HG03103 (cell line): Measurements from ENCODE around the gene ACTN3.
"Not testable (repeated sequence)": the region's sequence is repeated elsewhere in the genome, so short reads cannot be mapped to it uniquely, and the experiment has no call there.

Source experiments
- ATAC-seq: cut with Tn5 transposase; IDR thresholded peaks from one replicate; pipeline ENCODE4 v1.9.1; 2021; ENCODE audit warnings: low read depth; ENCODE audit not compliant: unreplicated experiment

The ACTN3 gene

DNA sequence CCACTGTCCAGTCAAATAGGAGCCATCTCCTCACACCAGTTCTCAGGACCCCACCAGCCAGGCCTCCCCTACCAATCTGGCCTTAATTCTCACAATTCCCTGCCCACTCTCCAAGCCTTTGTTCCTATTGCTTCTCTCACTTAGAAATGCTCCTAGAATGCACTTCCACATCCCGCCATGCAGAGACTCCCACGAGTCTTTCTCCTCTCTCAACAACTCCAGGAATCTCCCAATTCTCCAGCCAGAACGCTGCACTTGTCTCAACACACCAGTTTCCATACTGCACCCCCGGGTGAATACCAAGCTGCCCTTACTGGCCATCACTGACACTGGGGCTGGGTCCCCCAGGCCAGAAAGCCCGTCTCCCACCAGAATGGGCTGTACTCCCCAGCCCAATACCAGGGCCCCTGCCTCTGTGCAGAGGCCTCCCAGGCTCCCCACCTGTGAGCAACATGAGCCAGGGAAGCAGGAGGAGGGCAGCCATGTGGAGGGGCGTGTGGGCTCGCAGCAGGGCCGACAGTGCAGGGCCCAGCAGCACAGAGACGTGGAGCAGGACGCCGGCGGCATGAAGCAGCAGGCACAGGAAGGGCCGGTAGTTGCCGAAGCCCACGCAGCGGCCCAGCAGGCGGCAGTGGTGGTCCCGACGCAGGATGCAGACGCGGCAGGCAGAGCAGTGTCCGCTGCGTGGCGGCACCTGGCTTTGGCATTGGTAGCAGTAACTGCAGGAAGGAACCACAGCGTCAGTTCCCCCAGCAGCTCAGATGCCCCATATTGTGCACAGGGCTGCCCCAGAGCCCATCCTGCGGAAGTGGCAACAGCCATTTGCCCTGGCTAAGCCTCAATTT lies 3.2 kb upstream of the ACTN3 start:
- no peak for ATAC-seq

DNA sequence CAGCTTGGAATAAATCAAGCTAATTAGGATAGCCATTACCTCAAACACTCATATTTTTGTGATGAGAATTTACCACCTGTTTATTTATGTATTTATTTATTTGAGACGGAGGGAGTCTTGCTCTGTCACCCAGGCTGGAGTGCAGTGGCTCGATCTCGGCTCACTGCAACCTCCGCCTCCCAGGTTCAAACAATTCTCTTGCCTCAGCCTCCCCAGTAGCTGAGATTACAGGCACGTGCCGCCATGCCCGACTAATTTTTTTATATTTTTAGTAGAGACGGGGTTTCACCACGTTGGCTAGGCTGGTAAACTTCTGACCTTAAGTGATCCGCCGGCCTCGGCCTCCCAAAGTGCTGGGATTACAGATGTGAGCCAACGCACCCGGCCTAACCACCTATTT lies 1.8 kb upstream of the ACTN3 start:
- ATAC-seq = not testable (repeated sequence)

- peak; percentile 71 for ATAC-seq
These were observed 869 bp upstream of the ACTN3 start, which contains the start of gene ZDHHC24 for GRCh38 chr11:66545701-66546367. ZDHHC24 (minus strand) TSS chr11:66546048; CDS start chr11:66546003, 45 bp downstream.

DNA sequence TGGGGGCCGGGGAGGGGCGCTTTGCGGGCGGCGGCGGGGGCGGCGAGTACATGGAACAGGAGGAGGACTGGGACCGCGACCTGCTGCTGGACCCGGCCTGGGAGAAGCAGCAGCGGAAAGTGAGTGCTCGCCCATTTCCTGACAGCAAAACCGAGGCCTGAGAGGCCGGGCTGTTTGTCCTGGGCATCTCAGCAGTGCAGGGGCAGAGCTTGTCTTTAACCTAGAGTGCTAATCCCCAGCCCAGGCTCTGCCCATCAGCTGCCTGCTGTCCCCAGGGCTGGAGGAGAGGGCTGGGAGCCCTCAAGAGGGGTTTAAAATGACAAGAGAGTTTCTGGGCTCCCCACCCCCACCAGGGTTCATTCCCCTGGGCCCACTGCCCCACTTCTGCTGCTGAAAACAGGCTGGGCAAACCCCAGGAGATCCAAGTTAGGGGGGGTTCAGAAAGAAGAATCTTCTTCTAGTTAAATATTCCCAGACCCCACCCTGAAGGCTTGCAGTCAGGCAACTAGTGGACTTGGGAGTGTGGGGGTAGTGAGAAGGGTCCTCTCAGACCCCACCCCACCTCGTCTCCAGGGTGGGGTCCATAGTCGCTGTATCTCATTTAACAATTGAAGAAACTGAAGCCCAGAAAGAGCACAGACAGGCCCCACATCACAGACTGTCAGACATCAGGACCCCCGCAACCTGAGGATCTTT lies 411 bp downstream of the ACTN3 start:
- ATAC-seq = no peak

GRCh38 chr11:66547662-66548009 lies 933 bp downstream of the ACTN3 start:
- ATAC-seq = no peak

GRCh38 chr11:66548041-66548440 lies 1.3 kb downstream of the ACTN3 start:
- no peak for ATAC-seq

DNA sequence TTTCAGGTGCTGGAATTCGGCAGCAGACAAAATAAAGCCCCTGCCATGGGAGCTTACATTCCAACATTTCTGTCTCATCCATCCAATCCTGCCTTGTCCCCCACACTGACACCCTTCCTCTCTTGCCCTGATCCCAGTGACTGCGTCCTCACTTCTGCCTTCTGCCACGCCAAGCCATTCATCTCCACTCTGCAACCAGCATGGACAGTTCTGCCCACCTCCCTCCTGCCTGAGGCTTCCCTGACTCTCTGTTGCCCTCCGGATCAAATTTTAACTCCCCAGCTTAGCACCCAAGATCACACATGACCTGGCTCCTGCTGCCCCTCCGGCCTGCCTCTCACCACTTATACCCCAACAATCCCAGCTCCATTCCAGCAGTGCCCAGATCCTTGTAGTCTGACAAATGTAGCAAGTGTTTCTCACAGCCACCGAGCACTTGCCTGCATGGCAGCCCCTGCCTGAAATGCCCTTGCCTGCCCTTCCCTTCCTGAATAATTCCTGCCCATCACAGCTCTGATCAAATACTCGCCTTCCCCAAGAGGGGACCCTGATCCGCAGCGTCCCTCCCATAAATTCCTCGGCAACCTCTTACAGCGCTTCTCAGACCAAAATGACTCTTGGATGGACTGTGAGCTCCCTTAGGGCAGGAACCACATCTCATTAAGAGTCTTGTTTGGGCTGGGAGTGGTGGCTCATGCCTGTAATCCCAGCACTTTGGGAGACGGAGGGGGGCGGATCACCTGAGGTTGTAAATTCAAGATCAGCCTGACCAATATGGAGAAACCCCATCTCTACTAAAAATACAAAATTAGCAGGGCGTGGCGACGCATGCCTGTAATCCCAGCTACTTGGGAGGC lies 2.3 kb downstream of the ACTN3 start:
- ATAC-seq = no peak

- ATAC-seq = no peak
These were observed 3.0 kb downstream of the ACTN3 start for GRCh38 chr11:66549696-66550095.

- no peak for ATAC-seq
These were observed 4.2 kb downstream of the ACTN3 start for GRCh38 chr11:66550887-66551286.

GRCh38 chr11:66554602-66555001 lies 7.9 kb downstream of the ACTN3 start:
- no peak for ATAC-seq

GRCh38 chr11:66555416-66555815 lies 8.7 kb downstream of the ACTN3 start:
- ATAC-seq = no peak

- ATAC-seq = no peak
These were observed 9.4 kb downstream of the ACTN3 start for GRCh38 chr11:66556086-66556485.

- ATAC-seq = no peak
These were observed 11.1 kb downstream of the ACTN3 start for GRCh38 chr11:66557733-66558326.

DNA sequence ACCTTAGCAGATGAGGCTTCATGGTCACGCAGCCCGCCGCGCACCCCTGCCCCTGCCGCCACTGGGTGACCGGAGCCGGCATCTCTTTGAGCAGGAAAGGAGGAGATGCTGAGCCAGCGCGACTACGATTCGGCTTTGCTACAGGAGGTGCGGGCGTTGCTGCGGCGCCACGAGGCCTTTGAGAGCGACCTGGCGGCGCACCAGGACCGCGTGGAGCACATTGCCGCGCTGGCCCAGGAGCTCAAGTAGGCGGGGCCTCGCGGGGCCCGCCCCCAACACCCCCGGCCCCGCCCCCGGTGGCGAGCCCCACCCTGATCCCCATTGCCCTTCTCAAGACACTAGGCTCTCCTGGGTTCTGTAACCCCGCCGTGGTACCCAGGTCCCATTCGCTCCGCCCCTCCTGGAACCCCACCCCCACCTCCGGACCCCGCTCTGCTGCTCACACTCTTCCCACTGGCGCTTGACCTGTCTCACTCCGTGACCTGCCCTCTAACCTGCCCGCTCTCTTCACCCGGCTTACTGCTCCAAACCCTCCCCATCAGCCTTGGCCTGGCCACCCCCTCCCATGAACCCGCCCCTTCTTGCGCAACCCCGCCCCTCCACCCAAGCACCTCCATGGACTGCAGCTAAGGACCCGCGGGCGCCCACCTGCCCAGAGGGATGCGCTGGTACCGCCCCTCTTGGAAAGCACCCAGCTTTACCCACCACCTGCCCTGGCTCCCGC lies 12.6 kb downstream of the ACTN3 start:
- ATAC-seq = no peak

- no peak for ATAC-seq
These were observed 13.4 kb downstream of the ACTN3 start for GRCh38 chr11:66559866-66560676.

DNA sequence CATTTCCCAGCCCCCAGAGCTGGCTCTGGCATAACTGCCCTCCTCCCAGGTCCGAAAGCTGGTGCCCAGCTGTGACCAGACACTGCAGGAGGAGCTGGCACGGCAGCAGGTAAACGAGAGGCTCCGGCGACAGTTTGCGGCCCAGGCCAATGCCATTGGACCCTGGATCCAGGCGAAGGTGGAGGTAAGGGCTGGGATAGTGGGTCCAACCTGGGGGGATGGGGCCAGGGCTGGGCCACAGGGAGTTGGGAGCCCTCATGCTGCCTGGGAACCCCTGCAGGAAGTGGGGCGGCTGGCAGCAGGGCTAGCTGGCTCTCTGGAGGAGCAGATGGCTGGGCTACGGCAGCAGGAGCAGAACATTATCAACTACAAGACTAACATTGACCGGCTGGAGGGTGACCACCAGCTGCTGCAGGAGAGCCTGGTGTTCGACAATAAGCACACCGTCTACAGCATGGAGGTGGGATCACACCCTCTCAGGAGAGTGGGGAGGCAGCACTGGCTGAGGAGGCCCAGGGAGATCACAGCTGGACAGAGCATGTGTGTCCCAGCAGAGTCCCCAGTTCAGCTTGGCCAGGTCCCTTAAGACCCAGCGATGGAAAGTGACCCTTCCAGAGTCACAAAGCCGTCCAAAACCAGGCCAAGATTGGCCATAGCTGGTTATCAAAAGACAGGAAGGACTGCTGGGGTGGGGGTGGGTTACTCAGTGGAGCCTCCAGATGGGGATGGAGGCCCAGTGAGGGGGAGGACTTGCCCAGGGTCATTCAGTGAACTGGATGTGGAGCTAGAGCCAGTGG lies 14.7 kb downstream of the ACTN3 start:
- no peak for ATAC-seq

- ATAC-seq = no peak
These were observed 15.2 kb downstream of the ACTN3 start for GRCh38 chr11:66561975-66562248.

GRCh38 chr11:66562275-66562674 lies 15.6 kb downstream of the ACTN3 start:
- ATAC-seq = no peak
